Neural cell (in vitro differentiated cells): Measurements from ENCODE around the gene PAAF1. TPM values are rescaled to one million over a fixed set of nuclear protein-coding genes. Genes with fewer than 3 reads are reported as not detected.
A peak's percentile ranks its signal among the peaks of the same experiment; 100 is the strongest.

Experiments
- H2AFZ ChIP-seq: fragments of 200-600, 300-800 bp; sonication (generic), shearing (Covaris generic); 2 replicates; pipeline ENCODE4 v1.6.0; 2014; ENCODE audit warnings: low read depth, mild to moderate bottlenecking, antibody characterized with exemption, low read length, moderate library complexity
- H3F3A ChIP-seq: fragments of 200-600 bp; shearing (Covaris generic); 2 replicates; pipeline ENCODE4 v1.6.1; 2016; ENCODE audit warnings: mild to moderate bottlenecking, moderate library complexity, mixed read lengths, antibody characterized with exemption, low read length; ENCODE audit not compliant: insufficient read depth, poor library complexity, severe bottlenecking
- H3K27ac ChIP-seq: fragments of 200-600, 300-800 bp; sonication (generic), shearing (Covaris generic); 2 replicates; pipeline ENCODE4 v1.5.1; 2014; ENCODE audit warnings: mild to moderate bottlenecking, low read length, moderate library complexity
- H3K27me3 ChIP-seq: fragments of 300-800, 200-600 bp; sonication (generic), shearing (Covaris generic); 2 replicates; pipeline ENCODE4 v1.6.0; 2014; ENCODE audit warnings: mild to moderate bottlenecking, low read depth, low read length, moderate library complexity; ENCODE audit not compliant: insufficient read depth
- H3K36me3 ChIP-seq: fragments of 300-800, 200-600 bp; sonication (generic), shearing (Covaris generic); 2 replicates; pipeline ENCODE4 v1.5.1; 2014; ENCODE audit warnings: mild to moderate bottlenecking, antibody characterized with exemption, low read length, moderate library complexity; ENCODE audit not compliant: insufficient read depth
- H3K4me2 ChIP-seq: fragments of 300-800, 200-600 bp; sonication (generic), shearing (Covaris generic); 2 replicates; pipeline ENCODE4 v1.6.0; 2014; ENCODE audit warnings: mild to moderate bottlenecking, low read length
- H3K4me3 ChIP-seq: fragments of 300-800, 200-600 bp; sonication (generic), shearing (Covaris generic); 2 replicates; pipeline ENCODE4 v1.5.1; 2014; ENCODE audit warnings: mild to moderate bottlenecking, low read length, moderate library complexity
- H3K79me2 ChIP-seq: fragments of 200-600 bp; shearing (Covaris generic); replicated peaks from 2 replicates; pipeline ENCODE4 v1.6.0; 2014; ENCODE audit warnings: mild to moderate bottlenecking, low read length, moderate library complexity; ENCODE audit not compliant: insufficient read depth
- H3K9ac ChIP-seq: fragments of 300-800, 200-600 bp; sonication (generic), shearing (Covaris generic); 2 replicates; pipeline ENCODE4 v1.6.1; 2016; ENCODE audit warnings: mild to moderate bottlenecking, low read length, mixed read lengths
- H3K9me2 ChIP-seq: fragments of 200-600 bp; shearing (Covaris generic); 2 replicates; pipeline ENCODE4 v1.6.1; 2016; ENCODE audit warnings: mild to moderate bottlenecking, low read length, mixed read lengths; ENCODE audit not compliant: insufficient read depth
- H3K9me3 ChIP-seq: fragments of 200-600, 300-800 bp; sonication (generic), shearing (Covaris generic); 2 replicates; pipeline ENCODE4 v1.6.1; 2016; ENCODE audit warnings: mild to moderate bottlenecking, mixed run types, low read length, moderate library complexity, mixed read lengths
- H4K20me1 ChIP-seq: fragments of 200-600 bp; shearing (Covaris generic); 2 replicates; pipeline ENCODE4 v1.6.1; 2016; ENCODE audit warnings: mild to moderate bottlenecking, mixed run types; ENCODE audit not compliant: insufficient read depth
- EP300 ChIP-seq: fragments of 450-650 bp; conservative IDR thresholded peaks from 2 replicates; pipeline ENCODE4 v1.6.1; 2014; ENCODE audit warnings: antibody characterized with exemption, mild to moderate bottlenecking, moderate library complexity; ENCODE audit not compliant: poor library complexity, severe bottlenecking
- EZH2 ChIP-seq: fragments of 200-600, 300-800 bp; shearing (Covaris generic), sonication (generic); IDR thresholded peaks from 2 replicates; pipeline ENCODE4 v1.6.1; 2014; ENCODE audit warnings: antibody characterized with exemption, low read length, borderline replicate concordance, mild to moderate bottlenecking; ENCODE audit not compliant: insufficient read depth, poor library complexity, severe bottlenecking
- MXI1 ChIP-seq: fragments of 450-650 bp; conservative IDR thresholded peaks from 2 replicates; pipeline ENCODE4 v1.6.1; 2014; ENCODE audit warnings: antibody characterized with exemption, mild to moderate bottlenecking; ENCODE audit not compliant: poor library complexity, severe bottlenecking
- POLR2AphosphoS5 ChIP-seq: IDR thresholded peaks from 2 replicates; pipeline ENCODE4 v1.6.1; 2012
- RAD21 ChIP-seq: fragments of 450-650 bp; conservative IDR thresholded peaks from 2 replicates; pipeline ENCODE4 v1.6.1; 2014; ENCODE audit warnings: antibody characterized with exemption, mild to moderate bottlenecking, moderate library complexity
- SMC3 ChIP-seq: fragments of 450-650 bp; conservative IDR thresholded peaks from 2 replicates; pipeline ENCODE4 v1.6.1; 2014; ENCODE audit warnings: antibody characterized with exemption, mild to moderate bottlenecking, moderate library complexity; ENCODE audit not compliant: poor library complexity
- TAF1 ChIP-seq: IDR thresholded peaks from 2 replicates; pipeline ENCODE4 v1.6.1; 2012; ENCODE audit warnings: low read depth
- polyA minus RNA-seq: library from RNA; depleted of rRNA, polyadenylated mRNA; stranded (reverse); fragments of >200 nt; gene quantifications from 2 replicates; pipeline ENCODE4 v1.2.3, GENCODE V29; 2014
- polyA plus RNA-seq: library from polyadenylated mRNA; depleted of rRNA; stranded (reverse); fragments of >200 nt; gene quantifications from 2 replicates; pipeline ENCODE4 v1.2.3, GENCODE V29; 2014
- TF ChIP-seq, protein P1 (sequence below): IDR thresholded peaks from 2 replicates; pipeline ENCODE4 v1.6.1; 2012; ENCODE audit warnings: borderline replicate concordance
- TF ChIP-seq, protein P2 (sequence below): fragments of 450-650 bp; IDR thresholded peaks from 2 replicates; pipeline ENCODE4 v1.5.1; 2014; ENCODE audit warnings: antibody characterized with exemption, mild to moderate bottlenecking, moderate library complexity; ENCODE audit not compliant: poor library complexity, severe bottlenecking

PAAF1 gene, protein sequence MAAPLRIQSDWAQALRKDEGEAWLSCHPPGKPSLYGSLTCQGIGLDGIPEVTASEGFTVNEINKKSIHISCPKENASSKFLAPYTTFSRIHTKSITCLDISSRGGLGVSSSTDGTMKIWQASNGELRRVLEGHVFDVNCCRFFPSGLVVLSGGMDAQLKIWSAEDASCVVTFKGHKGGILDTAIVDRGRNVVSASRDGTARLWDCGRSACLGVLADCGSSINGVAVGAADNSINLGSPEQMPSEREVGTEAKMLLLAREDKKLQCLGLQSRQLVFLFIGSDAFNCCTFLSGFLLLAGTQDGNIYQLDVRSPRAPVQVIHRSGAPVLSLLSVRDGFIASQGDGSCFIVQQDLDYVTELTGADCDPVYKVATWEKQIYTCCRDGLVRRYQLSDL
- polyA plus RNA-seq (80.3 and 86.9 TPM in 2 replicates), polyA minus RNA-seq (43.6 and 54.3 TPM in 2 replicates)

DNA sequence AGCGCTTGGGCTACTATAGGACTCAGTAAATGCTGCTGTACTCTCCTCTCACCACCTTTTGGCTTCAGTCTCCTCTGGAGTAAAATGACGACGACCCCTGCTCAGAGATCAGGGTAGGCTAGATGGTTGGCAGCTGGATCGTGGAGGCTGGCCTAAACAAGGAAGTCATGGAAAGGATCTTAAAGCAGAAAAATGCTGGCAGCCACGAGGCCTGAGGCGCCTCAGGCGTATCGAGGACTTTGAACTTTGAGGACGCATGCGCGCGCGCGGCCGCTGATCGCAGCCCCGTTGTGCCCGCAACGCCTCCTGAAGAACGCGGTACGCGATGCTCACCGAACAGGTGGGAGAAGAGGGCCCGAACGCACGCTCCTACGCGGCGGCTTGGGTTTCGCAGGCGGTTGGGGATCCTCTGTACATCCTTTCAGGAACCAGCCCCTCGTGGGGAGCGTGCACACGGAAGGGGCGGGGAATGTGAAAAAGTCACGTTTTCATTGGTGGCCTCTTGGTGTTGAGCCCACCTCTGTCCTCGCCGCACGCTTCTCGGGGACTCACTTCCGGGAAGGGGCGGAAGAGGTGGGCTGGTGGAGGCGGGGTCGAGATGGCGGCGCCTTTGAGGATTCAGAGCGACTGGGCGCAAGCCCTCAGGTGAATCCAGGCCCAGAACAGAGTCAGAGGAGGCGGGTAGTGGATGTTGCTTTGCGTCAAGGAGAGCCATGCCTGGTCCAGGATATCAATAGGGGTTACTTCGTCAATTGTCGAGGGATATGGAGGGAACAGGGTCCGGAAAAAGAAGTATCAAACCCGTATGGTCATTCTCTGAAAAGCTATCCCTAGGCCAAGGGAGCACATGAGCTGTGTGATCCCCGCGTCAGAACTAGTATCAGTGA lies at the start of gene PAAF1, which contains the start of gene COA4:
TSS of gene PAAF1 (plus strand) at position 576 of the 887 bp plus-strand sequence. CDS start at position 599, 23 bp downstream.
TSS of gene COA4 (minus strand) at position 423 of the 887 bp plus-strand sequence. CDS start 3,468 bp downstream, outside the sequence.
- Histone ChIP-seq H3K4me3 (peak within 1 kb of the TSS; percentile 72), H4K20me1 (no peaks in the 10 kb centered on the region), H3K36me3 (peaks cover 5% of the 10 kb centered on the region), H3K4me2 (peak within 1 kb of the TSS; percentile 70), H2AFZ (peak within 1 kb of the TSS; percentile 67), H3F3A (no peaks in the 10 kb centered on the region), H3K79me2 (peaks cover 33% of the 10 kb centered on the region), H3K9me3 (no peaks in the 10 kb centered on the region), H3K27me3 (no peaks in the 10 kb centered on the region), H3K9me2 (no peaks in the 10 kb centered on the region), H3K9ac (peak within 1 kb of the TSS; percentile 77), H3K27ac (peak within 1 kb of the TSS; percentile 86)
- TF ChIP-seq POLR2AphosphoS5, result peak; percentile 91
- TF ChIP-seq, protein P1, sequence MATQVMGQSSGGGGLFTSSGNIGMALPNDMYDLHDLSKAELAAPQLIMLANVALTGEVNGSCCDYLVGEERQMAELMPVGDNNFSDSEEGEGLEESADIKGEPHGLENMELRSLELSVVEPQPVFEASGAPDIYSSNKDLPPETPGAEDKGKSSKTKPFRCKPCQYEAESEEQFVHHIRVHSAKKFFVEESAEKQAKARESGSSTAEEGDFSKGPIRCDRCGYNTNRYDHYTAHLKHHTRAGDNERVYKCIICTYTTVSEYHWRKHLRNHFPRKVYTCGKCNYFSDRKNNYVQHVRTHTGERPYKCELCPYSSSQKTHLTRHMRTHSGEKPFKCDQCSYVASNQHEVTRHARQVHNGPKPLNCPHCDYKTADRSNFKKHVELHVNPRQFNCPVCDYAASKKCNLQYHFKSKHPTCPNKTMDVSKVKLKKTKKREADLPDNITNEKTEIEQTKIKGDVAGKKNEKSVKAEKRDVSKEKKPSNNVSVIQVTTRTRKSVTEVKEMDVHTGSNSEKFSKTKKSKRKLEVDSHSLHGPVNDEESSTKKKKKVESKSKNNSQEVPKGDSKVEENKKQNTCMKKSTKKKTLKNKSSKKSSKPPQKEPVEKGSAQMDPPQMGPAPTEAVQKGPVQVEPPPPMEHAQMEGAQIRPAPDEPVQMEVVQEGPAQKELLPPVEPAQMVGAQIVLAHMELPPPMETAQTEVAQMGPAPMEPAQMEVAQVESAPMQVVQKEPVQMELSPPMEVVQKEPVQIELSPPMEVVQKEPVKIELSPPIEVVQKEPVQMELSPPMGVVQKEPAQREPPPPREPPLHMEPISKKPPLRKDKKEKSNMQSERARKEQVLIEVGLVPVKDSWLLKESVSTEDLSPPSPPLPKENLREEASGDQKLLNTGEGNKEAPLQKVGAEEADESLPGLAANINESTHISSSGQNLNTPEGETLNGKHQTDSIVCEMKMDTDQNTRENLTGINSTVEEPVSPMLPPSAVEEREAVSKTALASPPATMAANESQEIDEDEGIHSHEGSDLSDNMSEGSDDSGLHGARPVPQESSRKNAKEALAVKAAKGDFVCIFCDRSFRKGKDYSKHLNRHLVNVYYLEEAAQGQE, result peak; percentile 77
- TF ChIP-seq, protein P2, sequence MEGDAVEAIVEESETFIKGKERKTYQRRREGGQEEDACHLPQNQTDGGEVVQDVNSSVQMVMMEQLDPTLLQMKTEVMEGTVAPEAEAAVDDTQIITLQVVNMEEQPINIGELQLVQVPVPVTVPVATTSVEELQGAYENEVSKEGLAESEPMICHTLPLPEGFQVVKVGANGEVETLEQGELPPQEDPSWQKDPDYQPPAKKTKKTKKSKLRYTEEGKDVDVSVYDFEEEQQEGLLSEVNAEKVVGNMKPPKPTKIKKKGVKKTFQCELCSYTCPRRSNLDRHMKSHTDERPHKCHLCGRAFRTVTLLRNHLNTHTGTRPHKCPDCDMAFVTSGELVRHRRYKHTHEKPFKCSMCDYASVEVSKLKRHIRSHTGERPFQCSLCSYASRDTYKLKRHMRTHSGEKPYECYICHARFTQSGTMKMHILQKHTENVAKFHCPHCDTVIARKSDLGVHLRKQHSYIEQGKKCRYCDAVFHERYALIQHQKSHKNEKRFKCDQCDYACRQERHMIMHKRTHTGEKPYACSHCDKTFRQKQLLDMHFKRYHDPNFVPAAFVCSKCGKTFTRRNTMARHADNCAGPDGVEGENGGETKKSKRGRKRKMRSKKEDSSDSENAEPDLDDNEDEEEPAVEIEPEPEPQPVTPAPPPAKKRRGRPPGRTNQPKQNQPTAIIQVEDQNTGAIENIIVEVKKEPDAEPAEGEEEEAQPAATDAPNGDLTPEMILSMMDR, result peak; percentile 36
- peak; percentile 60 for TF ChIP-seq RAD21
- TF ChIP-seq EP300, result peak; percentile 75
- peak; percentile 91 for TF ChIP-seq TAF1
- no peak for TF ChIP-seq EZH2
- TF ChIP-seq MXI1, result peak; percentile 99
- TF ChIP-seq SMC3, result peak; percentile 67

DNA sequence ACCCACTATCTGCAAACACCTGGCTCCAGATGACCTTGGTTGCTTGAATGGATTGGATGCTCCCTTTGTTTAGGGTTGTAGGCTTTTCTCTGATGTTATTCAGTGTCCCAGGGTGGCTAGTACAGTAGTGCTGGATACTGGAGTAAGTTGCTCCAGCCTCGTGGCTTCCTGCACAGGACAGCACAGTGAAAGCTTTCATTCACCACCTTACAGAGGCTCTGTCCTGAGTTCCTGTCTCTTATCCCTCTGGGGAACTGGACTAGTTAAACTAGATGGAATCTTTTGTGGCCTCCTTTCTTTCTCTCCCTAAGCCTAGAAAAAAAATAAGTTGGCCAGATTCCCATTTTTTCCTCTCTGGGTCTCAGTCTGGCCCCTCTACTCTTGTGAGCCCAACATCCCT lies 46.5 kb upstream of the PAAF1 start:
- no peaks in the 10 kb centered on the region for H3K9me2 ChIP-seq
- no peak overlapping the region for H3K9ac ChIP-seq
- no peak overlapping the region for H3K27ac ChIP-seq
- no peaks in the 10 kb centered on the region for H3K36me3 ChIP-seq
- H2AFZ ChIP-seq, result no peak overlapping the region
- H3K9me3 ChIP-seq, result no peaks in the 10 kb centered on the region
- no peak overlapping the region for H3K4me3 ChIP-seq
- H3F3A ChIP-seq, result no peaks in the 10 kb centered on the region
- H3K79me2 ChIP-seq, result no peaks in the 10 kb centered on the region
- no peak overlapping the region for H3K4me2 ChIP-seq
- H3K27me3 ChIP-seq, result no peaks in the 10 kb centered on the region
- no peaks in the 10 kb centered on the region for H4K20me1 ChIP-seq
- no peak for TF ChIP-seq TAF1
- no peak for TF ChIP-seq MXI1
- TF ChIP-seq, protein P1, result no peak
- TF ChIP-seq EP300, result no peak
- TF ChIP-seq, protein P2, result no peak
- TF ChIP-seq EZH2, result no peak
- no peak for TF ChIP-seq SMC3
- no peak for TF ChIP-seq RAD21
- TF ChIP-seq POLR2AphosphoS5, result no peak
